ENCODE results near the gene WNT7A. TPM values are rescaled to one million over a fixed set of nuclear protein-coding genes. Genes with fewer than 3 reads are reported as not detected.

Gene WNT7A
- total RNA-seq, 2 donors from 2014 or later, result 0.11 TPM; not detected in 1

GRCh38 chr3:13785351-13785750 lies 94.5 kb downstream of the WNT7A start:
- intact Hi-C loops (cut with DNase I), result no loop called here
- 93% methylated on average over 7 of the region's 7 CpGs for WGBS
- Histone ChIP-seq H3K27ac (no peak overlapping the region), H3K9me3 (no peaks in the 10 kb centered on the region), H3K27me3 (replicated peaks; ENCODE audit: insufficient read depth) (peaks cover 6% of the 10 kb centered on the region), H3K4me3 (no peak overlapping the region), H3K4me1 (replicated peaks) (no peaks in the 10 kb centered on the region), H3K36me3 (no peaks in the 10 kb centered on the region)
- no peak for DNase-seq (ENCODE audit: low spot score)
- TF ChIP-seq POLR2A (IDR thresholded peaks at IDR 0.05) (no peak), POLR2AphosphoS5 (IDR thresholded peaks at IDR 0.05) (no peak)
- TF ChIP-seq, protein P1, sequence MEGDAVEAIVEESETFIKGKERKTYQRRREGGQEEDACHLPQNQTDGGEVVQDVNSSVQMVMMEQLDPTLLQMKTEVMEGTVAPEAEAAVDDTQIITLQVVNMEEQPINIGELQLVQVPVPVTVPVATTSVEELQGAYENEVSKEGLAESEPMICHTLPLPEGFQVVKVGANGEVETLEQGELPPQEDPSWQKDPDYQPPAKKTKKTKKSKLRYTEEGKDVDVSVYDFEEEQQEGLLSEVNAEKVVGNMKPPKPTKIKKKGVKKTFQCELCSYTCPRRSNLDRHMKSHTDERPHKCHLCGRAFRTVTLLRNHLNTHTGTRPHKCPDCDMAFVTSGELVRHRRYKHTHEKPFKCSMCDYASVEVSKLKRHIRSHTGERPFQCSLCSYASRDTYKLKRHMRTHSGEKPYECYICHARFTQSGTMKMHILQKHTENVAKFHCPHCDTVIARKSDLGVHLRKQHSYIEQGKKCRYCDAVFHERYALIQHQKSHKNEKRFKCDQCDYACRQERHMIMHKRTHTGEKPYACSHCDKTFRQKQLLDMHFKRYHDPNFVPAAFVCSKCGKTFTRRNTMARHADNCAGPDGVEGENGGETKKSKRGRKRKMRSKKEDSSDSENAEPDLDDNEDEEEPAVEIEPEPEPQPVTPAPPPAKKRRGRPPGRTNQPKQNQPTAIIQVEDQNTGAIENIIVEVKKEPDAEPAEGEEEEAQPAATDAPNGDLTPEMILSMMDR (IDR thresholded peaks at IDR 0.05), result no peak

GRCh38 chr3:13783476-13783875 lies 96.4 kb downstream of the WNT7A start:
- no peaks in the 10 kb centered on the region for H3K36me3 ChIP-seq
- H3K4me1 ChIP-seq (replicated peaks), result no peaks in the 10 kb centered on the region
- intact Hi-C loops (cut with DNase I), result no loop called here
- no peak for TF ChIP-seq POLR2A (IDR thresholded peaks at IDR 0.05)
- no peak for TF ChIP-seq POLR2AphosphoS5 (IDR thresholded peaks at IDR 0.05)
- TF ChIP-seq, protein P1 (IDR thresholded peaks at IDR 0.05), result no peak
- no peak for DNase-seq (ENCODE audit: low spot score)
- H3K9me3 ChIP-seq, result no peaks in the 10 kb centered on the region
- H3K27me3 ChIP-seq (replicated peaks; ENCODE audit: insufficient read depth), result peaks cover 6% of the 10 kb centered on the region
- no peak overlapping the region for H3K4me3 ChIP-seq
- no peak overlapping the region for H3K27ac ChIP-seq
- WGBS, result 70% methylated on average over 8 of the region's 8 CpGs

DNA sequence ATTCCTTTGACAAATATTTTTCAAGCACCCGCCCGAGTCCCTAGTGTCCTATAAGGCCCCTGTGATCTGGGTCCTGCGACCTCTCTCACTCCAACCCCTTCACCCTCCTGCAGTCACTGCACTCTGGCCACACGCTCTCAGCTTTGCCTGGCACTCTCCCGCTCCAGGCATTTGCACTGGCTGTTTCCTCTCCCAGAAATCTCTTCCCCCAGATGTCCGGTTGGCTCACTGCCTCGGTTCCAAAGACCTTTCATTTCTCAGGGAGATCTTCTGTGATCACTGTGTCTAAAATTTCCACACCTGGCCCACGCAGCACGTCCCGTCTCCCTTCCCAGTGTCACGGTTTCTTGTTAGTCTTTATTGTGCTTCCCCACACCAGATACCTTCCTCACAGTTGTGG lies 97.4 kb downstream of the WNT7A start:
- no peak for TF ChIP-seq POLR2A (IDR thresholded peaks at IDR 0.05)
- no peak for TF ChIP-seq POLR2AphosphoS5 (IDR thresholded peaks at IDR 0.05)
- TF ChIP-seq, protein P1 (IDR thresholded peaks at IDR 0.05), result no peak
- Histone ChIP-seq H3K27me3 (replicated peaks; ENCODE audit: insufficient read depth) (peaks cover 6% of the 10 kb centered on the region), H3K27ac (no peak overlapping the region), H3K4me3 (no peak overlapping the region), H3K4me1 (replicated peaks) (no peaks in the 10 kb centered on the region), H3K36me3 (no peaks in the 10 kb centered on the region), H3K9me3 (no peaks in the 10 kb centered on the region)
- no peak for DNase-seq (ENCODE audit: low spot score)
- intact Hi-C loops (cut with DNase I), result no loop called here
- WGBS, result 31% methylated on average over 11 of the region's 11 CpGs

GRCh38 chr3:13781417-13781816 lies 98.5 kb downstream of the WNT7A start:
- intact Hi-C loops (cut with DNase I), result no loop called here
- peaks cover 6% of the 10 kb centered on the region for H3K27me3 ChIP-seq (replicated peaks; ENCODE audit: insufficient read depth)
- H3K9me3 ChIP-seq, result no peaks in the 10 kb centered on the region
- no peak overlapping the region for H3K4me3 ChIP-seq
- 89% methylated on average over 5 of the region's 5 CpGs for WGBS
- H3K27ac ChIP-seq, result no peak overlapping the region
- DNase-seq (ENCODE audit: low spot score), result no peak
- H3K36me3 ChIP-seq, result no peaks in the 10 kb centered on the region
- H3K4me1 ChIP-seq (replicated peaks), result no peaks in the 10 kb centered on the region
- no peak for TF ChIP-seq POLR2A (IDR thresholded peaks at IDR 0.05)

GRCh38 chr3:13780432-13781176 lies 99.3 kb downstream of the WNT7A start:
- no peak overlapping the region for H3K27ac ChIP-seq
- no peaks in the 10 kb centered on the region for H3K36me3 ChIP-seq
- H3K27me3 ChIP-seq (replicated peaks; ENCODE audit: insufficient read depth), result peaks cover 4% of the 10 kb centered on the region
- intact Hi-C loops (cut with DNase I), result no loop called here
- H3K9me3 ChIP-seq, result no peaks in the 10 kb centered on the region
- no peak for DNase-seq (ENCODE audit: low spot score)
- TF ChIP-seq POLR2A (IDR thresholded peaks at IDR 0.05) (no peak), POLR2AphosphoS5 (IDR thresholded peaks at IDR 0.05) (no peak)
- TF ChIP-seq, protein P1 (IDR thresholded peaks at IDR 0.05), result no peak
- no peaks in the 10 kb centered on the region for H3K4me1 ChIP-seq (replicated peaks)
- H3K4me3 ChIP-seq, result no peak overlapping the region
- 60% methylated on average over 11 of the region's 11 CpGs for WGBS

Measured in prostate gland (tissue), 2 donors.